SU-DHL-6 (cell line): ENCODE data around the gene FNDC11.
"Not testable (repeated sequence)": the region's sequence is repeated elsewhere in the genome, so short reads cannot be mapped to it uniquely, and the experiment has no call there.

ENCODE experiments used
- H2AFZ ChIP-seq: fragments of 200-600 bp; sonication (generic); 2 replicates; pipeline ENCODE4 v1.6.1; 2014; ENCODE audit warnings: low read depth, mild to moderate bottlenecking, moderate library complexity, mixed read lengths, antibody characterized with exemption, low read length; ENCODE audit not compliant: severe bottlenecking
- H3F3A ChIP-seq: fragments of 200-600 bp; shearing (Covaris generic); 2 replicates; pipeline ENCODE4 v1.6.0; 2016; ENCODE audit warnings: antibody characterized with exemption, mild to moderate bottlenecking; ENCODE audit not compliant: insufficient read depth
- H3K27ac ChIP-seq: fragments of 200-600 bp; sonication (generic); 2 replicates; pipeline ENCODE4 v1.5.1; 2016; ENCODE audit warnings: low read depth, mild to moderate bottlenecking, low read length, moderate library complexity, mixed read lengths
- H3K27me3 ChIP-seq: fragments of 200-600 bp; sonication (generic), shearing (Covaris generic); 2 replicates; pipeline ENCODE4 v1.6.0; 2014; ENCODE audit warnings: mild to moderate bottlenecking, low read length
- H3K36me3 ChIP-seq: fragments of 200-600 bp; sonication (generic); 2 replicates; pipeline ENCODE4 v1.6.1; 2014; ENCODE audit warnings: mild to moderate bottlenecking, low read length, mixed read lengths
- H3K4me2 ChIP-seq: fragments of 300-600, 200-600 bp; shearing (Covaris generic), sonication (generic); 2 replicates; pipeline ENCODE4 v1.6.0; 2014; ENCODE audit warnings: low read length, low read depth, mild to moderate bottlenecking; ENCODE audit not compliant: poor library complexity, severe bottlenecking
- H3K4me3 ChIP-seq: fragments of 200-600 bp; sonication (generic); 2 replicates; pipeline ENCODE4 v1.5.1; 2014; ENCODE audit warnings: antibody characterized with exemption, low read length, mild to moderate bottlenecking, mixed read lengths; ENCODE audit not compliant: insufficient read depth, poor library complexity, severe bottlenecking
- H3K79me2 ChIP-seq: fragments of 200-600 bp; sonication (generic); 2 replicates; pipeline ENCODE4 v1.6.1; 2014; ENCODE audit warnings: mild to moderate bottlenecking, low read length, moderate library complexity; ENCODE audit not compliant: insufficient read depth
- H3K9ac ChIP-seq: fragments of 200-600 bp; sonication (generic); 2 replicates; pipeline ENCODE4 v1.7.0; 2014; ENCODE audit warnings: mild to moderate bottlenecking, low read length
- H3K9me2 ChIP-seq: fragments of 200-600 bp; sonication (generic); replicated peaks from 2 replicates; pipeline ENCODE4 v1.6.1; 2014; ENCODE audit warnings: low read length; ENCODE audit not compliant: insufficient read depth
- H3K9me3 ChIP-seq: fragments of 200-600 bp; sonication (generic); 2 replicates; pipeline ENCODE4 v1.6.1; 2014; ENCODE audit warnings: low read length, mixed read lengths; ENCODE audit not compliant: insufficient read depth
- H4K20me1 ChIP-seq: fragments of 200-600 bp; sonication (generic); 2 replicates; pipeline ENCODE4 v1.6.1; 2014; ENCODE audit warnings: low read depth, mild to moderate bottlenecking, antibody characterized with exemption, low read length, moderate library complexity, mixed read lengths
- EZH2phosphoT487 ChIP-seq: fragments of 200-600 bp; sonication (generic), shearing (Covaris generic); conservative IDR thresholded peaks from 2 replicates; pipeline ENCODE4 v1.6.1; 2018; ENCODE audit warnings: mild to moderate bottlenecking, antibody characterized with exemption, low read length, moderate library complexity, mixed read lengths
- TF ChIP-seq, protein P1 (sequence below): fragments of 200-600 bp; sonication (generic); IDR thresholded peaks from one replicate; pipeline ENCODE4 v1.5.1; 2017; ENCODE audit warnings: antibody characterized with exemption, mild to moderate bottlenecking, low read length, moderate library complexity; ENCODE audit not compliant: insufficient read depth, poor library complexity, severe bottlenecking

The FNDC11 gene

GRCh38 chr20:63597651-63598478, 43.9 kb downstream of the FNDC11 start:
- Histone ChIP-seq H3K9me2 (no peaks in the 10 kb centered on the region), H2AFZ (no peak overlapping the region), H3K4me3 (no peak overlapping the region), H4K20me1 (no peaks in the 10 kb centered on the region), H3K36me3 (no peaks in the 10 kb centered on the region), H3K27ac (no peak overlapping the region), H3K4me2 (no peak overlapping the region), H3K79me2 (no peaks in the 10 kb centered on the region), H3F3A (no peaks in the 10 kb centered on the region), H3K9ac (no peak overlapping the region), H3K9me3 (no peaks in the 10 kb centered on the region), H3K27me3 (no peaks in the 10 kb centered on the region)
- TF ChIP-seq, protein P1, sequence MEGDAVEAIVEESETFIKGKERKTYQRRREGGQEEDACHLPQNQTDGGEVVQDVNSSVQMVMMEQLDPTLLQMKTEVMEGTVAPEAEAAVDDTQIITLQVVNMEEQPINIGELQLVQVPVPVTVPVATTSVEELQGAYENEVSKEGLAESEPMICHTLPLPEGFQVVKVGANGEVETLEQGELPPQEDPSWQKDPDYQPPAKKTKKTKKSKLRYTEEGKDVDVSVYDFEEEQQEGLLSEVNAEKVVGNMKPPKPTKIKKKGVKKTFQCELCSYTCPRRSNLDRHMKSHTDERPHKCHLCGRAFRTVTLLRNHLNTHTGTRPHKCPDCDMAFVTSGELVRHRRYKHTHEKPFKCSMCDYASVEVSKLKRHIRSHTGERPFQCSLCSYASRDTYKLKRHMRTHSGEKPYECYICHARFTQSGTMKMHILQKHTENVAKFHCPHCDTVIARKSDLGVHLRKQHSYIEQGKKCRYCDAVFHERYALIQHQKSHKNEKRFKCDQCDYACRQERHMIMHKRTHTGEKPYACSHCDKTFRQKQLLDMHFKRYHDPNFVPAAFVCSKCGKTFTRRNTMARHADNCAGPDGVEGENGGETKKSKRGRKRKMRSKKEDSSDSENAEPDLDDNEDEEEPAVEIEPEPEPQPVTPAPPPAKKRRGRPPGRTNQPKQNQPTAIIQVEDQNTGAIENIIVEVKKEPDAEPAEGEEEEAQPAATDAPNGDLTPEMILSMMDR = no peak
- TF ChIP-seq EZH2phosphoT487 = no peak

- no peaks in the 10 kb centered on the region for H3K9me3 ChIP-seq
- no peak overlapping the region for H3K4me2 ChIP-seq
- H3K9me2 ChIP-seq = no peaks in the 10 kb centered on the region
- H2AFZ ChIP-seq = no peak overlapping the region
- H3F3A ChIP-seq = no peaks in the 10 kb centered on the region
- no peaks in the 10 kb centered on the region for H3K36me3 ChIP-seq
- no peaks in the 10 kb centered on the region for H3K27me3 ChIP-seq
- no peak for TF ChIP-seq EZH2phosphoT487
- TF ChIP-seq, protein P1 = no peak
- no peaks in the 10 kb centered on the region for H4K20me1 ChIP-seq
- no peak overlapping the region for H3K9ac ChIP-seq
- H3K79me2 ChIP-seq = no peaks in the 10 kb centered on the region
- H3K4me3 ChIP-seq = no peak overlapping the region
- no peak overlapping the region for H3K27ac ChIP-seq
Observed at GRCh38 chr20:63598479-63599395, 44.8 kb downstream of the FNDC11 start.

DNA sequence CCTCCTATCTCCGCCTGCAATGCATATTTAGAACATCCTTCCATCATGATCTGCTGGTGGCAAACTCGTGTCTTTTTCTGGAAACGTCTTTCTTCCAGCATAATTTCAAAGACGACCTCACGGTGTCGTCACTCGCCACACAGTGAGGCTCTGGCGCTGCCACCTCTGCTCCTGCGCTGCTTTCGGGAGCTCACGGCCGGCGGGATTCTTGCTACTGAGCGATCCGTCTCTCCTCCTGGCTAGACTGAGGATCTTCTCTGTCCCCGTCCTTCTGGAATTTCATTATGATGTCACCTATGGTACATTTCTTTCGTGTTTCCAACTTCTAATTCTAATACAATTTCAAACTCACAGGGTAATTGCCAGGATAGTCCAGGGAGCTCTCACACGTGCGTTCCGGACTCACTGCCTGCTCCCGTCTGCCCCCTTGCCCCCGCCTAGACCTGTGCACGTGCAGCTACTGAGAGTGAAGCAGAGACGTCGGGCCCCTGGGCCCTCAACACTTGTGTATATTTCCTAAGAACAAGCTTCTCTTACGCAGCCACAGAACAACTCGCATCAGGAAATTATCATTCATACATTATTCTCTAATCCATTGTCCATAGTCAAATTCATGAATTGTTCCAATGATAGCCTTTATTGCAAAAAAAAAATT, 45.6 kb downstream of the FNDC11 start:
- H3F3A ChIP-seq = no peaks in the 10 kb centered on the region
- TF ChIP-seq, protein P1 = no peak
- TF ChIP-seq EZH2phosphoT487 = no peak
- no peaks in the 10 kb centered on the region for H3K79me2 ChIP-seq
- no peaks in the 10 kb centered on the region for H3K36me3 ChIP-seq
- H3K9me2 ChIP-seq = no peaks in the 10 kb centered on the region
- H3K4me3 ChIP-seq = no peak overlapping the region
- no peak overlapping the region for H2AFZ ChIP-seq
- no peaks in the 10 kb centered on the region for H3K9me3 ChIP-seq
- no peak overlapping the region for H3K9ac ChIP-seq
- H3K4me2 ChIP-seq = no peak overlapping the region
- no peaks in the 10 kb centered on the region for H4K20me1 ChIP-seq
- no peak overlapping the region for H3K27ac ChIP-seq
- H3K27me3 ChIP-seq = no peaks in the 10 kb centered on the region

DNA sequence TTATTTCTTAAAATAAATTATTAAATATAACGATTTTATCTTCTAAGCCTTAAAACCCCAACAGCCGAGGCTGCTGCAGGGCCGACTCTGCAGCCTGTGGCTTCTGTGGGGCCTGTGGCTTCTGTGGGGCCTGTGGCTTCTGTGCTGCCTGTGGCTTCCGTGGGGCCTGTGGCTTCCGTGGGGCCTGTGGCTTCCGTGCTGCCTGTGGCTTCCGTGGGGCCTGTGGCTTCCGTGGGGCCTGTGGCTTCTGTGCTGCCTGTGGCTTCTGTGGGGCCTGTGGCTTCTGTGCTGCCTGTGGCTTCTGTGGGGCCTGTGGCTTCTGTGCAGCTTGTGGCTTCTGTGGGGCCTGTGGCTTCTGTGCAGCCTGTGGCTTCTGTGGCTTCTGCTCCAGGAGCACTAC, 47.7 kb downstream of the FNDC11 start:
- H4K20me1 ChIP-seq, H3K27ac ChIP-seq, H3K36me3 ChIP-seq, H3K9ac ChIP-seq, H3K9me2 ChIP-seq, H2AFZ ChIP-seq, H3F3A ChIP-seq, H3K79me2 ChIP-seq, H3K9me3 ChIP-seq, H3K4me3 ChIP-seq, H3K4me2 ChIP-seq, H3K27me3 ChIP-seq: not testable (repeated sequence)
